HG02970 (cell line): ENCODE results near the gene EEF2KMT.

Experiments used
- ATAC-seq: cut with Tn5 transposase; IDR thresholded peaks from one replicate; pipeline ENCODE4 v1.9.1; 2021; ENCODE audit warnings: mild to moderate bottlenecking, moderate library complexity, moderate number of reproducible peaks; ENCODE audit not compliant: unreplicated experiment, low FRiP score

The EEF2KMT gene

DNA sequence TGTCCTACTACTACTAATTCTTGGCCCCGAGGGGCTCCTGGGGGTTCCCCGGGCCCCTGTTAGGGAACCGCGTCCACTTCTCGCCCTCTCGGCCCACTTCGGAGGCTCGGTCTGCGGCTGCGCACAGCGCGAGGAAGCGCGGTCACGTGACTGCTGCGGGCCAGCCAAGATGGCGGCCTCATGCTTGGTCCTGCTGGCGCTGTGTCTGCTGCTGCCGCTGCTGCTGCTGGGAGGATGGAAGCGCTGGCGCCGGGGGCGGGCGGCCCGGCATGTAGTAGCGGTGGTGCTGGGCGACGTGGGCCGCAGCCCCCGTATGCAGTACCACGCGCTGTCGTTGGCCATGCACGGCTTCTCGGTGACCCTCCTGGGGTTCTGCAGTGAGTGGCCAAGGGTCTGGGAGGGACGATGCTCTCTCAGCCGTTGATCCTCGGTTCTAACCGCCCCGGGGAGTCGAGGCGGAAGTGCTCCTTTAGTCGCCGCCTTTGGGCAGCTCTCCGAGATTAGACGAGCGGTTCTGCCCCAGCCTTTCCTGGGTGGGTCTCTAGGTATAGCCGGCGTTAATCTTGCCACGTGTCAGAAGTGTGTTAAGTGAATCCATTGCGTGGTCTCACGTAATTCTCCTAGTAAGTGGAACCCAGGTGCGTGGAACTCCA, 25.8 kb downstream of the EEF2KMT start, which contains the start of gene ALG1:
Gene ALG1 (plus strand): TSS at position 163 of the 653 bp plus-strand sequence. CDS start 7 bp downstream, at position 170.
- peak; percentile 86 for ATAC-seq

DNA sequence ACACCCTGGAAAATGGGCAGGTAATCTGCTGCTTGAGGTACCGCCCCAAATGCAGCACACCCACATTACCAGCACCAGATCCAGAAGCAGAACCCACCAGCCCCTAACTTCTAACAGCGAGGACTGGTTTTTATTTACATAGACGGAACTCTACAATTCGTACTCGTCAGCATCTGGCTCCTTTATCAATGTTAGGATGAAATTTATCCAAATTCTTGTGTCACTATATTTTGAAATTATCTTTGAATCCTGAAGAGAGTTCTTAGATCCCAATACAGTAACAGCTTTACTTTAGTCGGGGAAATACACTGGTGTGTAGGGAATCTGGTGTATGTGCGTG, 26.3 kb downstream of the EEF2KMT start:
- no peak for ATAC-seq

DNA sequence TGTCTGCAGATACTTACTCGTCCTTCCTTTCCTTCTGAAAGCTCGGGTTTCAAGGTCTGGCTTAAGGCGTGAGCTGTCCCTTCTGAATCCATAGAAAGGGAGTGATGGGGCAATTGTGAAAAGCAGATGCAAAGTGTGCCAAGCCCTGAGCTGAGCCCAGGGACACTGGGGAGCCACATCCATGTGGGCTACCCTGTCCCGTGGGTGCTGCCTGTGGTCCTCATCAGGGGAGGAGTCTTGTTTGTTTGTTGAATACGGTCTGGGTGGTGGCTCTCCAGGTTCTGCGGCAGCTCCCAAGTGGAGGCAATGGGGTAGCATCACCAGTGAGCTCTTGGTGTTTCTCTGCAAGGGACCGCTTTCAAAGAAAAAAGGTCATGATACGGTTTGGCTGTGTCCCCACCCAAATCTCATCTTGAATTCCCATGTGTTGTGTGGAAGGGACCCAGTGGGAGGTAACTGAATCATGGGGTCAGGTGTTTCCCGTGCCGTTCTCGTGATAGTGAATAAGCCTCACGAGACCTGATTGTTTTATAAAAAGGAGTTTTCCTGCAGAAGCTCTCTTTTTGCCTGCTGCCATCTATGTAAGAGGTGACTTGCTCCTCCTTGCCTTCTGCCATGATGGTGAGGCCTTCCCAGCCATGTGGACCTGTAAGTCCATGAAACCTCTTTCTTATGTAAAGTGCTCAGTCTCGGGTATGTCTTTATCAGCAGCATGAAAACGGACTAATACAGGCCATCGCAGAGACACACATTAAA, 27.0 kb downstream of the EEF2KMT start:
- ATAC-seq = no peak

DNA sequence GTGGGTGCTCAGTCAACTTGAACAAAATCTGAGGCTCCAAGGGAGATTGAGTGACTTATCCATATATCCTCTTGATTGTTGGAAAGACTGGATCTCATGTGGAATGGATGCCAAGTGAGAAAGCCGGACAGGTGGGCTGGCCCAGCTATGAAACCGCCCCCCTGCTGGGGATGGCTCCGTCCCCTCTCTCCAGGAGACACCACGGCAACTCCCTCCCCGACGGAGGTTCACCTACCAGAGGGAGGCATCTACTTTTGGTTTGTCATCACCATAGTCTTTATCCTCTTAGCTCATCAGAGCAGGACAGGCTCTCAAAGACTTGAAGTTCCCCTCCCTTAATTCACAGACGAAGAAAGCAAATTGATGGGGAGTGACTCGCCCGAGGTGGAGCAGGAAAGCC, 27.7 kb downstream of the EEF2KMT start:
- ATAC-seq = no peak

DNA sequence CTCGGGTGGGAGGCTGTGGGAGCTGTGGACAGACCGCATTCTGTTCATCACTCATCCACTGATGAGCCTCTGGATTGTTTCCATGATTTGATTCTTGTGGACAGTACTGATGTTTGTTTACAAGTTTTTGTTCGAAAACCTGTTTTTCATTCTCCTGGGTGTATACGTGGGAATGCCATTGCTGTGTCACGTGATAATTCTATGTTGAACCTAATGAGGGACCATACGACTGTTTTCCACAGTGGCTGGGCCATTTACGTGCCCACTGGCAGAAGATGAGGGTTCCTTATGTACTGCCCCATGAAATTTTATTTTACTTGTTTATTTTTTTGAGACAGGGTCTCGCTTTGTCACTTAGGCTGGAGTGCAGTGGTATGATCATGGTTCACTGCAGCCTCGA, 28.5 kb downstream of the EEF2KMT start:
- ATAC-seq = no peak

DNA sequence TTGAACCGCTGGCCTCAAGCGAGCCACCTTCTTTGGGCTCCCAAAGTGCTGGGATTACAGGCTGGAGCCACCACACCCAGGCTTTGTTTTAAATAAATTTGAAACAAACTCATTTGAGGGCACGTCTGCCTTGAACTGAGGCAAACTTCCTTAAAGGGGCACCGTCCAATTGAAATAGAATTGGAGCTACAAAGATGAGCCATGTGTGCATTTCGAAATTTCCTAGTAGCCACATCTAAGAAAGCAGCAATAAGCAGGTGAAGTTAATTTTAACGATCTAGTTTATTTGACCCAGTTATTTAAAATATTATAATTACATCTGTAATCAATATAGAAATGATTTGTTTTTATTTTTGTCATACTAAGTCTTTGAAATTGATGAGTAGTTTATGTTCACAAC, 31.1 kb downstream of the EEF2KMT start:
- ATAC-seq = no peak

DNA sequence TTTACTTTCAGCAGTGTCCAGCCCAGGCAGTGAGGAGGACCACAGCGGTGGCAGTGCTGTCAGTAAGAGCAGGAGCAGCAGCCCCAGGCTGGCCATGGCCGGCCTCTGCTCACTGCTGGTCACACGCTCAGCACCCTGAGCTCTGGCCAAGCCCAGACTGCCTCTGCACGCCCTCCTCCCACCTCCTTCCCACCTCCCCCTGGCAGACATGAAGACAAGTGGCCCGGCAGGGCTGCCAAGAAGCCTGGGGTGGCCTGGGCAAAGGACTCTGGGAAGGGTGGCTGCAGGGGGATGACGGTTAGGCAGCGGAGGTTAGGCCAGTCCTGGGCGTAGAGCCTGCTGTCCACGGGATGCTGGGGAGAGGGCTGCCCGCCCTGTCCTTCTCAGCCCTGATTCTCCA, 31.8 kb downstream of the EEF2KMT start, which contains the start of gene C16orf89:
Gene C16orf89 (minus strand): TSS at position 144 of the 400 bp plus-strand sequence. CDS start 48 bp downstream, at position 96.
- ATAC-seq = no peak

DNA sequence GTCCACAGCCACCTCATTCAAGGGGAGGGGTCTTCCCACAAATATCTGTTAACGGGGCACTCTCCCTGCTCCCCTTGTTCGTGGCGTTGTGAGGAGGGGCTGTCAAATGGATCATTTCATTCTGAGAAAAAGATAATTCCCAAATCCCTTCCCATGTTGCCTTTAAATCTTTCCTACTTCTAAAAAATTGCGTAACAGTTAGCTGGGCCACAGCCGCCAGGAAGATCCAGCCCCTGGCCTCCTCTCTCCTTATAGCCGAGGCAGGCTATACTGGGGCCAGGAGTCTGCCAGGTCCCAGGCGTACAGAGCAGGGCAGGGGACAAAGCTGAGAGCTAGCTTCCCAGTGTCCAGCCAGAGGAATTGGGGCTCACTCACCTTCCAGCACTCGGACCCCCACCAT, 32.3 kb downstream of the EEF2KMT start:
- ATAC-seq = no peak

DNA sequence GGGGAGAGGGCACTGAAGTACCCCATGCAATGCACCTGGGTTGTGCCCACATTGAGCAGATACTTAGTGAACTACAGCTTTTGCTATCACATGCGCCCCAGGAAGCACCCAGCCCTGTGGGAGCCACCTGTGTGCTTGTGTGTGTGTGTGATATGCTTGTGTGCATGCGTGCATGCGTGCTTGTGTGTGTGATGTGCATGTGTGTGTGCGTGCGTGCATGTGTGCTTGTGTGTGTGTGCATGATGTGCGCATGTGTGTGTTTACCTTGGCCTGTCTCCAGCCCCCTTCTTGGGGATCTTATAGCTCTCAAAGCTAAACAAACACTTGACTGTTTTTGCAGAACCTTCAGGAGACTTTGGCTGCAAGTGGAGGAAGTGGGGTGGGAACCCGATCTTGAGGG, 32.7 kb downstream of the EEF2KMT start:
- ATAC-seq = no peak

DNA sequence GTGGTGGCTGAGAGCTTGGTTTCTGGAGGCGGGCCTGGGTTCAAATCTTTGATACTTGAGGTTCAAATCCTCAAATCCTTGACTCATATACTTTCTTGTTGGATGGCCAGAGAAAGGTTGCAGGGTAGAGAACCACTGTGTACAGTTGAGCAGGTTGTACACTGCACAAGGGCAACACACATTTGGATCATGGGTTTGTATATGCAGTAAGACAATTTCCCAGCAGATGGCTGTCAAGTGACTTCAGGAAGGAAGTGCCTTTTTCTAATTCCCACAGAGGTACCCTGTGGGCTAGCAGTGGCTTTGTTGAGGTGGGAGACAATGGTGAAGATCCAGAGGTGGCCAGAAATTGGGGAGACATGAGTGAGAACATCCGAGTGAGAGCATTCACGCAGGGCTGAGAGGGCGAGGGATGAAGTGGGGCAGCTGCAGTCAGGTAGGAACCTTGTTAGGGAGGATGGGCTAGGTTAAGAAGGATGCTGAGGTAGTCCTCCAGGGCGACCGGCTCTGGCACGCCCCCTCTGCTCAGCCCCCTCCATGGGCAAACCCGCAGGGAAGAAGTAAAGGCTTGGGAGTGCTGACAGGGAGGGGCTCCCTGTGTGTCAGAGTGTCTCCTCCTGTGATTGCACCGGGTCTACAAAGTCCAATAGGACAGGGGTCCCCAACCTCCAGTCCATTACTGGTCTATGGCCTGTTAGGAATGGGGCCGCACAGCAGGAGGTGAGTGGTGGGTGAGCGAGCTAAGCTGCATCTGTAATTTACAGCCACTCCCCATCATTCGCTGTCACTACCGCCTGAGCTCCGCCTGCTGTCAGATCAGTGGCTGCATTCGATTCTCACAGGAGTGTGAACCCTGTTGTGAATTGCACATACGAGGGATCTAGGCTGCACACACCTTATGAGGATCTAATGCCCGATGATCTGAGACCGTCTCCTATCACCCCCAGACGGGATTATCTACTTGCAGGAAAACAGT, 34.5 kb downstream of the EEF2KMT start:
- no peak for ATAC-seq

DNA sequence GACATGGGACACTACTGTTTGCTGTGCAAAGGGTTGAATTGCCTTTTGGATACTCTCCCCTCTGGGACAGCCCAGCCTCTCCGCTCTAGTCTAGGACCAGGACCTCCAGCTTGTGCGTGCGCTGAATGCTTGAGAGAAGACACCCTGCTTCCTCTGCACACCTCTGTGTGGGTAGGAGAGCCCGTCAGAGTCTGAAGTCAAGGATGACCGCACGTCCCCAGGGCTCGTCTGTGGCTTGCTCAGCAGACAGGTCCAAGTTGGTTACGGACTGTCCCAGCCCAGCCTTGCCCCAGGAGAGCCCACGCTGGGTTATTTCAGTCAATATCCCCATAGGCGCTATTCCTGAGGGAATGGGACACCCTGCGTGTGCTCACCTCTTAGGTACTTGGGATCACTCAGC, 35.5 kb downstream of the EEF2KMT start:
- ATAC-seq = no peak

DNA sequence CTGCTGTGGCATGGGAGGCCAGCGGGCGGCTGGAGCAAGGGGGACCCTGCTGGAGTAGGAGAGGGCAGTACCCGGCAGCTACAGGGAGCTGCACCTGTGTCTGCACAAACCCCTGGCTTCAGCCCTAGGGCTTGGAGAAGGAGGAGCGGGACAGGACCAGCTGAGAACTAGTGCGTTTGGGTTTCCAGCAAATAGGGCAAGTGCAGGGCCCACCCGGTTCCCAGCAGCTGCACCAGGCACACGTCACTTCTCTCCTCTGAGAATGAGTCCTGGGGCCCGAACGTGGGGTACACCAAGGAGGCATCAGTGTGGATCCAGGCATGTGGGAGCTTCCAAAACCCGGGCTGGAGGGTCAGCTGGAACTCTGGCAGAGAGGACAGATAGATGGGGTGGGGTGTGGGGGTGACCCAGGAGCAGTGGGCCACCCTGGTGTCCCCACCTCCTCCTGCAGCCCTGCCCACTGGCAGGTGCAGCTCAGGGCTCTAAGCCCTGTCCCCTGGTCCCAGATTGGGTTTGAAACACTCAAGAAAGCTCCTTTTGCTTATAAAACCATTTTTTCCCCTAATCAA, 37.4 kb downstream of the EEF2KMT start:
- no peak for ATAC-seq

DNA sequence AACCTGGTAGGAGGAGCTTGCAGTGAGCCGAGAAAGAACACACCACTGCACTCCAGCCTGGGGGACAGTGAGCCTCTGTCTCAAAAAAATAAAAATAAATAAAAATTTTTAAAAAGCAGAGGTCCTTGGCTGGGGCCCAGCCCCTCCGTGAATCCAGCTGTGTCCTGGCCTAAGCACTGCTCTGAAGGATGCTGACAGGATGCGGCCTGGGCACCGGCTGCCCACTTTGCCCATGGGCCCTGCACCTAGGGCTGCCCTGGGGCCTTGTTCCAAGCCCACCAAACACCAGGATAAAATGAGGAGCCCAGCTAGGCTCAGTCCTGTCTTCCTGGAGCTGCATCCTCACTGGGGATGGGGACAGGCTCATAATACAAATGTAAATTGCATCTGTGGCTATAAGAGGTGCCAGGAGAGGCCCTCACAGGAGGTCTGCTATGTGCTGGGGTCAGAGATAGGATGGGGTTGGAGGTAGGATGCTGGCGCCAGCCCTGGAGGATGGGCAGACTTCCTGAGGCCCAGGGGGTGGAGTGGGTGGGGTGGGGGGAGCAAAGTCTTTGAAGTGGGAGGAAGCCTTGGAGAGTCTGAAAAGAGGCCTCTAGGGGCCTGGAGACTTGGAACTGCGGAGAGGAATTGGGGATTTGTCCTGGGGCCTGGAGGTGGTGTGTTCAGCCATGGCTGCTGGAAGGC, 38.1 kb downstream of the EEF2KMT start:
- no peak for ATAC-seq

DNA sequence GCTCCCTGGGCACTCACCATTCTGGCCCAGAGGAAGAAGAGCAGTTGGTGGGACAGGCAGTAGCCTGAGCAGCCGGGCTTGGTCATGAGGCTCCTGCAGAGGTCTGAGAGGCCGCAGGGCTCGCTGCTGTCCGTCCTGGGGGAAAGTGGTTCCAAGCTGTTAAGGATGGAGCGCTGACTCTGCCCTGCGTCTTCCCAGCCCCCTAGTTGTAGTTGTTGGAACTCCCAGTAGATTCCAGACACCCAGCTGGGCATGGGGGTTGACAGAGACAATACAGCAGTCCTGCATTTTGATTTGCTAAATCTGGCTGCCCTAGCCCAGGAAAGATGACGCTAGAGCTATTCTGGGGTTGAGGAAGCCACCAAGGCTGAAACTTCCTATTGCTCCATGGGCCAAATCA, 39.1 kb downstream of the EEF2KMT start:
- ATAC-seq = no peak

DNA sequence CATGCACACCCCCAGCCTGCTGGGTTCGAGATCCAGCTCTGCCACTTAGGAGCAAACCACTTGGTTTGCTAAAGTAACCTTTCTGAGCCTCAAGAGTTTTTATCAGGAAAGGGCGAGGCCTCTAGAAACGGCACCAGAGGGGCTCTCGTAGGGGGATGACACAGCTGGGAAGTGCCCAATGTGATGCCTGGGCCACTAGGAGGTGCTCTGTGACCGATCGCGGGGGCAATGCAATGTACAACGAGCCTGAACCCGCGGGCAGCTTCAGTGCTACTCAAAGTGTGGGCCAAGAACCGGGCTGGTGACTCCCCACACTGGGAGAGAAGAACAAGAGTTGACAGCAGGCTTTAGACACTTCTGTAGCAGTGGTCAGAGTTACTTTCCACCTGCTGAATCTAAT, 41.2 kb downstream of the EEF2KMT start:
- no peak for ATAC-seq

DNA sequence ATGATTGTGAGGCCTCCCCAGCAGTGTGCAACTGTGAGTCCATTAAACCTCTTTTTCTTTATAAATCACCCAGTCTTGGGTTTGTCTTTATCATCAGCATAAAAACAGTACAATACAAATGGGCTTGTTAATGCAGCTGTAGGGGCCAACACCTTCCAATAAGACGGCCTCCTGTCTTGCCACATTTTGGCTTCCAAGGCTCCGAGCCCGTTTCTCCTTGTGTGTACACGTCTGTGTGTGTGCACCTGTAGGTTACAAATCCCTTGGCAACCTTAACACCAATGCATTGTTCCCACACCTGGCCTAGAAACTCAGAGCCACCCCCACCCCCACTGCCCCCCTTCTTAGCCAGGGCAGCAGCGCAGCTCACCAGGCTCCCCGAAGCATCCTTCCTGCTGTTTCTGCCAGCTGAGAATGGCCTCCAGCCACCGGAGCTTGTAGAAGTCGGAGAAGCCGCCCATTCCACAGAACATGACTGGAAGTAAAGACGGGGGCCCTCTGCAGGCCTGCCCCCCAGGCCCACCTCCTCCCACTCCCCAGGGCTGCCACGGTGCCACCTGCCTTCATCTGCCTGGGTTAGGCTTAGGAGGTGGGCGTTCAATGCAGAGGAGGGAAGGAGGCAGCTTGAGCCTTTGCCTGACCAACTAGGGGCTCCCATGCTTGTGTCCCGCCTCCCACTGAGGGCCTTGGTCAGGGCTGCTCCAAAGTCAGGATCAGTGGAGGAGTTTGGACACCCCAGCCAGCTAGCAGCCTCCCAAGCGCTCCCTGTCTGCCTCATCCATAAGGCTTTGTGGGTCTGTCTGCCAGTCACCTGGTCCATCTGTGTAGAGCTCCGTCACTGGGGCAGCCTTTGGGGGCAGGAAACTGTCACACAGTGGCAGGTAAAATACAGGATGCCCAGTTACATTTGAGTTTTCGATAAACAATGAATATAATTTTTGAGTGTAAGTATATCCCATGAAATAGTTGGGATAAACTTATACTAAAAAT, 42.4 kb downstream of the EEF2KMT start:
- no peak for ATAC-seq

DNA sequence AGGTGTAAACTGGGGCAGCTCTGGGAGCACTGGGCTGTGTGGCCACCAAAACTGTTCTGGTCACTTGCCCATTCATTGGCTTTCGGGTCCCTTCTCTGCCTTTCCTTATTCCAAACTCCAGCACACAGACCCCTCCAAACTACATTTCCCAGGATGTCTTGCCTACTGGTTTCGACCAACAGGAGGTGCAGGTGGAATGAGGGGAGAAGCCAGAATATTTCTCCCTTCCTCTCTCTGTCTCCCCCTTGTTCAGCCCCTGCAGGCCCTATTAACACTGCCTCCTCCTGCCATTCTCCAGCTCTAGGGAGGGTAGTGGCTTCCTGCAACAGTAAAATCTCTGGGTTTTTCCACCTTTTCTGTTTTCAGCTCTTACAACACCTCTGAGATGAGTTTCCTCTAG, 50.7 kb downstream of the EEF2KMT start:
- no peak for ATAC-seq

DNA sequence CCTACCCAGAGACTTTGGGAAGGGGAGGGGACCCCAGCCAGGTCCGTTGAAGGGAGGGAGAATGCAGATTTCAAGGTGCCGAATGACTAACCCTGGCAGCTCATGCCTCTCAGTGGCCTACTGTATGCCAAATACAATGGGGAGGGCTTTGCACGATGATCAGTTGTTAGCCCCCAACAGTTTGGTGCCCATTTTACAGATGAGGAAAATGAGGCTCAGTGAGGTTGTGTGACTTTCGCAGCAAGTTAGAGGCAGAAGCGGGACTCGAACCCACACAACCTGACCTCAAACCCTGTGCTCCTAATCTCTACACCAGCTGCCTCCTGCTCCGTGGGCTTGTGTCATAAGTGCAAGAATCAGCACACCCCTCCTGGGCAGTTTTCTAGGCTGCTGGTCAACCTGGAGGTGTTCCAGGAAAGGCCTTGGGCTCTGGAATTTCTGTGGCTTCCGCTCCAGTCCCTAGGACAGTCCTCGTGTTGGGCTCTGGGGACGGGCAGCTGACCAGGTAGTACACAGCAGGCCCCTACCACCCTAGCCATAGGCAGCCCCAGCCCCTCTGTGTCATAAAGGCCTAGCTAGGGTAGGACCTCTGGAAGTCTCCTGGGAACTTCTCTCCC, 52.0 kb downstream of the EEF2KMT start:
- ATAC-seq = no peak
